GM19452 (cell line): ENCODE results near the gene PTPN4.
"Not testable (repeated sequence)": the region's sequence is repeated elsewhere in the genome, so short reads cannot be mapped to it uniquely, and the experiment has no call there.

ENCODE experiments used
- ATAC-seq: cut with Tn5 transposase; IDR thresholded peaks from one replicate; pipeline ENCODE4 v1.9.1; 2021; ENCODE audit not compliant: unreplicated experiment

The PTPN4 gene

GRCh38 chr2:119760956-119761275 lies 1.2 kb downstream of the PTPN4 start:
- ATAC-seq: no peak

DNA sequence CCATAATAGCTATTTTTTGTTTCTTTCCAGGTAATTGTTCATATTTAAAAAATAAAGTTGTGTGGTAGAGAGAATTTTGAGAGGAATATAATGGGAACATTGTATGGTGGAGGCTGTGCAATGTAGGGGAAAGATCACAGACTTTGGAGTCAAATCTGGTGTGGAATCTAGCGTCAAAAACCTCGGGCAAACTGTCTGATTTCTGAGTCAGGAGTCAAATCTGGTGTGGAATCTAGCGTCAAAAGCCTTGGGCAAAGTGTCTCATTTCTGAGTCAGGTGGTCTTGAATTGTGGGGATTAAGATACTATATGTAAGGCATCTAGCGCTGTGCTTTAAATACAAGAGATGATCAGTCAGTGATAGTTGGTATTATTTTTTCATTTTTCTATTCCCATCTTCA lies 5.1 kb downstream of the PTPN4 start:
- no peak for ATAC-seq

DNA sequence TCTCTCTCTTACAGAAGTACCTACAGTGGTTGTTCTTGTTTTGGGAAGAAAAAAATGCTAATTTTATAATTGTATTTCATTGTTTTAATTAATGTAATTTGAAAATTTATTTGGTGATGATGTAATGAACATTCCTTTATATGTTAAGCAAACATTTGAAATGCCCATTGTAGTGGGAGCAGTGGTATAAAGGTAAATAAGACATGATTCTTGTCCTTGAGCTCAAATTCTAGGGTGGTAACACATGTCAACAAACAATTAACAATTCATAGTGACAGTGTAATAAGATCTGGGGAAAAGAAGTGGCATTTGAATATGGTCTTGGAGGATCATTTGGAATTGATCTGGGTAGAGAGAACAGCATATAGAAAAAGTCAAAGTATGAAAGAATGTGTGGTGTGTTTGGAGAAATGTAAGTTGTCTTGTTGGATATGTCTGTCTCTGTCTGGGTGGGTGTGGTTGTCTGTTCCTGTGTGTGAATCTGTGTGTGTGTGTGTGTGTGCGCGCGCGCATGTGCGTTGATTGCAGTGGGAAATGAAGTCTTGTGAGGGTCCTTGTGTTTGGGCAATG lies 5.8 kb downstream of the PTPN4 start:
- ATAC-seq: no peak

GRCh38 chr2:119766944-119767343 lies 7.2 kb downstream of the PTPN4 start:
- ATAC-seq: no peak

GRCh38 chr2:119768742-119769141 lies 9.0 kb downstream of the PTPN4 start:
- ATAC-seq: no peak

DNA sequence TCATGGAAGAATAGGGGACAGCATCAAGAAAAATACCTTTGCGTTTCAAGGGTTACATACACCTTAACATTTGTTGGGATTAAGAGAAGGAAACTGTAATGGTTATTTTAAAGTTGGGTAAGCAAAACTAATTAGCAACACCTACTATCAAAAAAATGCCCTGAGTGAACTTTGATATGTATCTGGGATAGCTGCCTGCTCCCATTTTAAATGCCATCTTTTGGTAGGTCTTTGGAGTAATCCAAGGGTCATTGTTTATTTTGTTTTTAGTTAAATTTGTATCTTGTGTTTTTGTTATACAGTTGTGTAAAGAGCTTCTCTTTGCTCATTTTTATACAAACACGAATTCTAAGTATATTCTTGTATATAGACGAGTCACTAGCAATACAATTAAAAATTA lies 9.9 kb downstream of the PTPN4 start:
- ATAC-seq: no peak

DNA sequence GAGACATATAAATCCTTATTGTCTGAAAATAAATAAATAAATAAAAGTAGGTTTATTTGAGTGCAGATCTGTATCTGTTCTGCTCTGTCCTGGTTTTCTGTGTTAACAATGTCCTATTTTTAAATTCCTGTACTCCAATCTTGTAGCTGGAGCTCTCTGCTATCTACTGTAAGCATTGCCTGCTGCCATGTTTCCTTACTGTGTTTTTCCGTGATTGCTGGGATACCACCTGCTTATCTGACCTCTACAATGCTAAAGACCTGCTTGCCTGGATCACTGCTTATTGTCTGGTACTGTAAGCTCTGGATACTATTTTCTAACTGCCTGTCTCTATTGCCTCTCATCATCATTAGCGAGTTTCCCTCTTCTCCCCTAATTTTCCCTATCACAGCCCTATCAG lies 11.6 kb downstream of the PTPN4 start:
- no peak for ATAC-seq

GRCh38 chr2:119772128-119772527 lies 12.4 kb downstream of the PTPN4 start:
- no peak for ATAC-seq

GRCh38 chr2:119772767-119773166 lies 13.0 kb downstream of the PTPN4 start:
- no peak for ATAC-seq

DNA sequence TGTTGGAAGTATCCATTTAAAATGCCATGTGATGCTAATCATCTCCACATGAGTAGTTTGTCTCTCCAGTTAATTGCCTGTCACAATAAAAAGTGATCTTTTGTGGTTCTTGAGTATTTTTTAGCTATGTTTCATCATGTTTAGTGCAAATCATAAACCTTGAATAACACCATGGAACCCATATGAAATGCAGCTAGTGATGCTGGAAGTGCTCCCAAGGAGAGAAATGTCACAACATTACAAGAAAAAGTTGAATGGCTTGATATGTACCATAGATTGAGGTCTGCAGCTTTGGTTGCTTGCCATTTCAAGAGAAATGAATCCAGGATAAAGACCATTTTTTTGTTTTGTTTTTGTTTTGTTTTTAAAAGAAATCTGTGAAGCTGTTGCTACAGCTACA lies 14.3 kb downstream of the PTPN4 start:
- ATAC-seq: no peak

DNA sequence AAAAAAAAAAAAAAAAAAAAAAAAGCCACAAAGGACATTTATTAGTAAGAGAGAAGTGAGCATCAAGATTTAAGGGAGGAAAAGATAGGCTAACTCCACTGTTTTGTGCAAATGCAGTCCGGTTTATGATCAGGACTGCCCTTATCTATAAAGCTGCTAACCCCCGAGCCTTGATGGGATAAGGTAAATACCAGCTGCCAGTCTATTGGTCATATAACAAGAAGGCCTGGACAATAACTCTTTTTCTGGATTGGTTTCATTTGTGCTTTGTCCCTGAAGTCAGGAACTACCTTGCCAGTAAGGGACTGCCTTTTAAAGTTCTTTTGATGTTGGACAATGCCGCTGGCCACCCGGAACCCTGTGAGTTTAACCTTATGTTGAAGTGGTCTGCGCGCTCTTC lies 15.4 kb downstream of the PTPN4 start:
- no peak for ATAC-seq

DNA sequence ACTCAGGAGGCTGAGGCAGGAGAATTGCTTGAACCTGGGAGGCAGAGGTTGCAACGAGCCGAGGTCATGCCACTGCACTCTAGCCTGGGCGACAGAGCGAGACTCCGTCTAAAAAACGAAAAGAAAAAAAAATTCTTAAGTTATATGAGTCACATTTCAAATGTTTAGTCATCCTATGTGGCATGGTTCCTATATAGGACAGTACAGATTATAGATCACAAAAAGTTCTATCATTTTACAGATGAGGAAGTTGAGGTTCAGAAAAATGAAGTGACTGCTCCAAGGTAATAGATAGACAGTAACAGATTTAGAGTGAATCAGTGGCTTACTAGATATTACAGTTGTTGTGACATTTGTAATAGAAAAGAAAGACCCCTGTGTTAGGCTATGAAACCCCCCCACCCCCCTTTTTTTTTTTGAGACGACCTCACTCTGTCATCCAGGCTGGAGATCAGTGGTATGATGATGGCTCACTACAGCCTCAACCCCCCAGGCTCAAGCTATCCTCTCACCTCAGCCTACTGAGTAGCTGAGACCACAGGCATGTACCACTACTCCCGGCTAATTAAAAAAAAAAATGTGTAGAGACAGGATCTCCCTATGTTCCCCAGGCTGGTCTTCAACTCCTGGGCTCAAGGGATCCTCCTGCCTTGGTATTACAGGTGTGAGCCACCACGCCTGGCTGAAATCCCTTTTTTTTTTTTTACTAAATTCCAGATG lies 22.7 kb downstream of the PTPN4 start:
- no peak for ATAC-seq

DNA sequence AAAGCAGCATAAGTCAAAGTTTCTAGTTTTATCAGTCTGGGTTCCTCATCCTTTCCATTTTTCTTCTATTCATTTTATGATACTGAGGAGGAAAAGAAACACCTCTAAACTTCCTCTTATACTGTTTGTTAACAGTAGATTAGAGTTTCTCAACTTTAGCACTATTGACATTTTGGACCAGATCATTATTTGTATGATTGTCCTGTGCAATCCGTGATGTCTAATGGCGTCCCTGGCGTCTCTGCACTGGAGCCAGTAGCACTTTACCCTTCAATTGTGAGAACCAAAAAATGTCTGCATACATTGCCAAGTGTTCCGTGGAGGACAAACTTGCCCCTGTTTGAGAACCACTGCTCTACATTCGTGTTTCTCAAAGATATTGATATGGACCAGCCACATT lies 25.2 kb downstream of the PTPN4 start:
- no peak for ATAC-seq

- no peak for ATAC-seq
These were observed 26.6 kb downstream of the PTPN4 start for GRCh38 chr2:119786295-119786694.

- no peak for ATAC-seq
These were observed 29.0 kb downstream of the PTPN4 start for GRCh38 chr2:119788752-119789151.

- no peak for ATAC-seq
These were observed 30.7 kb downstream of the PTPN4 start for GRCh38 chr2:119790466-119790865.

DNA sequence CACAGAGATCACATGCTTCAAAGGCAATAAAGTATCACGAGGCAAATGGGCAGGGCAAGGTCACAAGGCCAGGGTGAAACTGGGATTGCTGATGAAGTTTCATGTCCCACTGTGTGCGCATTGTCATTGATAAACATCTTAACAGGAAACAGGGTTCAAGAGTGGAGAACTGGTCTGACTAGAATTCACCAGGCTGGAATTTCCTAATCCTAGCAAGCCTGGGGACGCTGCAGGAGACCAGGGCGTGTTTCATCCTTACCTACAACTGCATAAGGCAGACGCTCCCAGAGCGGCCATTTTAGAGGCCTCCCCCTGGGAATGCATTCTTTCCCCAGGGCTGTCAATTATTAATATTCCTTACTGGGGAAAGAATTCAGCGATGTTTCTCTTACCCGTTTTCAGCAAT lies 33.2 kb downstream of the PTPN4 start:
- no peak for ATAC-seq

DNA sequence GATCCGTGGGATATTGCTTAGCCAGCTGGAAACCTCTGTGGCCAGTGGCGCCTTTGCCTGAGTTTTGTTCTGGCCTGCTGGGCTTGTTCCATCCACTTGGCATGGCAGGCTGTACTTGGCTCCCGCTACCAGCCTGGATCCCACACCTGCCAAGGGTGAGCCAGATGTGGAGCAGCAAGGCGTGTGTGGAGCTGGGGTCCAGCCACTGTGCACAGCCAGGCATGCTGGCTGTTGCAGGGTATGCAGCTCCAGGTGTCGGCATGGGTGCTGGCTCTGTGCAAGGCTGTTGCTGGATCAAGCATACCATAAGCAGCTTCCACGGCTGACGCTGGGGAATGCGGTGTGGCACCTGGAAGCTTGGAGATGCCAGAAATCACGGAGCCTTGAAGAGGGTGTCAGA lies 34.5 kb downstream of the PTPN4 start:
- no peak for ATAC-seq

- ATAC-seq: no peak
These were observed 35.9 kb downstream of the PTPN4 start for GRCh38 chr2:119795309-119796303.

DNA sequence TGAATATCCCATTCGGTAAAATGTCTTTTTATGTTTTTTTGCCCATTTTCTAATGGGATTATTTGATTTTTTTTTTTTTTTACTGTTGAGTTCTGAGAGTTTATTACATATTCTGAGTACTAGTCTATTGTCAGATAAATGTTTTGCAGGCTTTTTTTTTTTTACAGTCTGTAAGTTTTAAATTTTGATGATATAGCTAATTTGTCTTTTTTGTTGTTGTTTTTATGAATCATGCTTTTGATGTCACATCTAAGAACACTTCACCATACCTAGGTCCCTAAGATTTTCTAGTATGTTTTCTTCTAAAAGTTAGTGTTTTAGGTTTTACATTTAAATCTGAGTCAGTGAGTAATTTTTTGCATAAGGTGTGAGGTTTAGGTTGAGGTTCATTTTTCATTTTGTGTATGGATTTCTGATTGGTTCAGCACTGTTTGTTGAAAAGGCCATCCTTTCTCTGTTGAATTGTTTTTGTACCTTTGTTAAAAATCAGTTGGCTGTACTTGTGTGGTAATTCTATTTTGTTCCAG lies 40.7 kb downstream of the PTPN4 start:
- ATAC-seq: no peak

GRCh38 chr2:119801040-119801439 lies 41.3 kb downstream of the PTPN4 start:
- no peak for ATAC-seq

- not testable (repeated sequence) for ATAC-seq
These were observed 42.3 kb downstream of the PTPN4 start for GRCh38 chr2:119801989-119802388.
